SK-N-MC (cell line): Measurements from ENCODE around the gene AUNIP.
A peak's percentile ranks its signal among the peaks of the same experiment; 100 is the strongest.

ENCODE experiments used
- DNase-seq: peaks from one replicate; pipeline ENCODE4 v3.0.0-alpha.2; 2011; ENCODE audit warnings: low read depth, low spot score
- H3K27ac ChIP-seq: fragments of 200-600 bp; sonication (generic); 2 replicates; pipeline ENCODE4 v1.5.1; 2016; ENCODE audit warnings: mixed run types
- H3K36me3 ChIP-seq: fragments of 200-600 bp; sonication (generic); 2 replicates; pipeline ENCODE4 v1.6.1; 2017; ENCODE audit warnings: antibody characterized with exemption, low read length, mixed read lengths; ENCODE audit not compliant: insufficient read depth
- H3K4me3 ChIP-seq: fragments of 200-600 bp; sonication (generic); 2 replicates; pipeline ENCODE4 v1.5.1; 2016
- H3K9ac ChIP-seq: fragments of 200-600 bp; sonication (generic); 2 replicates; pipeline ENCODE4 v1.8.0; 2017; ENCODE audit warnings: mixed run types, mixed read lengths; ENCODE audit not compliant: insufficient read length
- H3K9me3 ChIP-seq: fragments of 200-600 bp; sonication (generic); 2 replicates; pipeline ENCODE4 v1.6.1; 2017; ENCODE audit warnings: low read depth, mild to moderate bottlenecking, antibody characterized with exemption, low read length, moderate library complexity, mixed read lengths
- EZH2 ChIP-seq: fragments of 200-600 bp; sonication (generic); IDR thresholded peaks from one replicate; pipeline ENCODE4 v1.6.1; 2017; ENCODE audit warnings: antibody characterized with exemption
- FOXP2 ChIP-seq: optimal IDR thresholded peaks from 2 replicates; pipeline ENCODE3; 2011; ENCODE audit warnings: mild to moderate bottlenecking, moderate library complexity; ENCODE audit not compliant: insufficient read depth; ENCODE audit errors: extremely low read length, control extremely low read depth
- POLR2AphosphoS5 ChIP-seq: IDR thresholded peaks from 2 replicates; pipeline ENCODE4 v1.6.1; 2012; ENCODE audit warnings: mild to moderate bottlenecking, low read depth, low read length, borderline replicate concordance

AUNIP gene

GRCh38 chr1:25903986-25904385 lies 44.7 kb upstream of the AUNIP start:
- no peak for DNase-seq
- no peak for TF ChIP-seq EZH2
- no peak for TF ChIP-seq POLR2AphosphoS5
- TF ChIP-seq FOXP2 = no peak
- H3K36me3 ChIP-seq = peaks cover 63% of the 10 kb centered on the region
- H3K27ac ChIP-seq = no peak overlapping the region
- peak overlapping the region; percentile 94 for H3K9ac ChIP-seq
- no peaks in the 10 kb centered on the region for H3K9me3 ChIP-seq
- H3K4me3 ChIP-seq = peak overlapping the region; percentile 99

- Histone ChIP-seq H3K9ac (peak overlapping the region; percentile 0), H3K27ac (peak overlapping the region; percentile 39; the same call in 1 of the 2 replicates), H3K36me3 (peaks cover 78% of the 10 kb centered on the region)
Observed at GRCh38 chr1:25902462-25902861, 43.2 kb upstream of the AUNIP start.

GRCh38 chr1:25900219-25900618 lies 41.0 kb upstream of the AUNIP start:
- Histone ChIP-seq H3K9ac (no peak overlapping the region), H3K4me3 (no peak overlapping the region), H3K36me3 (peaks cover 87% of the 10 kb centered on the region), H3K27ac (no peak overlapping the region), H3K9me3 (no peaks in the 10 kb centered on the region)
- TF ChIP-seq FOXP2 (no peak), EZH2 (no peak), POLR2AphosphoS5 (no peak)
- DNase-seq = no peak

More at GRCh38 chr1:25902462-25902861, 43.2 kb upstream of the AUNIP start:
- no peak for DNase-seq
- H3K9me3 ChIP-seq = no peaks in the 10 kb centered on the region
- peak overlapping the region; percentile 20 for H3K4me3 ChIP-seq
- TF ChIP-seq EZH2 (no peak), POLR2AphosphoS5 (no peak), FOXP2 (no peak)

DNA sequence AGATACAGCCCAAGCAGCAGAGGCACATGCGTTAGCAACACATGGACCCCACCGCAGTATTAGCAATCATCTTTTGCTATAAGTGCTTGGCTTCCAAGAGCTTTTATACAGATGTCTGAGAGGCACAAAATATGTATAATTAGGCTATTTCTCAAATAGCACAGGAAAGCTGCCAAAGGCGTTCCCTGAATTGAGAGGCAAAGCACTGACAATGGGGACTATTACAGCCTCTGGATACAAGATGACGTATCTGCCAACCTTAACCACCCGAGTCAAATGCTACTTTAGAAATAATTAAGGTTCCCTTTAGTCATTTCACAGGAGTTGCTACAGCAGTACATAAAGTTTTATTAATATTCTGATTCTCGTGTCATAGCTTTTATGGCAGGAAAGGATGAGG lies 40.5 kb upstream of the AUNIP start:
- Histone ChIP-seq H3K9ac (no peak overlapping the region), H3K36me3 (peaks cover 83% of the 10 kb centered on the region)

GRCh38 chr1:25898223-25899015 lies 39.2 kb upstream of the AUNIP start:
- TF ChIP-seq FOXP2 = no peak
- TF ChIP-seq POLR2AphosphoS5 = no peak; the same call in 1 of the 2 replicates
- TF ChIP-seq EZH2 = no peak
- H3K27ac ChIP-seq = peak overlapping the region; percentile 52
- no peaks in the 10 kb centered on the region for H3K9me3 ChIP-seq
- peaks cover 75% of the 10 kb centered on the region for H3K36me3 ChIP-seq
- H3K9ac ChIP-seq = no peak overlapping the region
- H3K4me3 ChIP-seq = no peak overlapping the region
- no peak for DNase-seq

More for the DNA sequence above, 40.5 kb upstream of the AUNIP start:
- no peak for TF ChIP-seq EZH2
- no peak for TF ChIP-seq FOXP2
- TF ChIP-seq POLR2AphosphoS5 = no peak
- H3K9me3 ChIP-seq = no peaks in the 10 kb centered on the region
- no peak for DNase-seq
- H3K4me3 ChIP-seq = no peak overlapping the region
- H3K27ac ChIP-seq = 0 out of 2 replicates have a peak overlapping the region, but pooled peaks have one; percentile 25

DNA sequence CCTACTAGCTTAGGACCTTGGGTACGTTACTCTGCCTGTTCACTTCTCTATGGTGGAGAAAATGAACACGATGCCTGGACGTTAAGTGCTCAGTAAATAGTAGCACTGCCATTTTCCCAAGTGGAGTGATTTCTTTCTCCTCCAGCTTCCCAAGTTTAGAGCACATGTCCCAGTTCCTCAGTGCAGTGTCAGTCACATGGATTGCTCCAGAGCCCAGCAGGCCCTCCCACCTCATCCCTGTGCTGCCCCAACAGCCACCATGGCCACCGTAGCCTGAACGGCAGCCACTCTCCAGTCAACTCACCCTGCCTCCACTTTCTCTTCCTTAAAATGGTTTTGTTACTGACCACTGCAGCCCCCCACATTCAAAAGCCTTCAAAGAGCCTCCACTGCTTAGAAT lies 38.5 kb upstream of the AUNIP start:
- DNase-seq = no peak
- TF ChIP-seq EZH2 (no peak), FOXP2 (no peak), POLR2AphosphoS5 (no peak; the same call in 1 of the 2 replicates)
- H3K9me3 ChIP-seq = no peaks in the 10 kb centered on the region
- peak overlapping the region; percentile 52 for H3K27ac ChIP-seq
- H3K4me3 ChIP-seq = no peak overlapping the region
- H3K36me3 ChIP-seq = peaks cover 69% of the 10 kb centered on the region
- H3K9ac ChIP-seq = no peak overlapping the region

DNA sequence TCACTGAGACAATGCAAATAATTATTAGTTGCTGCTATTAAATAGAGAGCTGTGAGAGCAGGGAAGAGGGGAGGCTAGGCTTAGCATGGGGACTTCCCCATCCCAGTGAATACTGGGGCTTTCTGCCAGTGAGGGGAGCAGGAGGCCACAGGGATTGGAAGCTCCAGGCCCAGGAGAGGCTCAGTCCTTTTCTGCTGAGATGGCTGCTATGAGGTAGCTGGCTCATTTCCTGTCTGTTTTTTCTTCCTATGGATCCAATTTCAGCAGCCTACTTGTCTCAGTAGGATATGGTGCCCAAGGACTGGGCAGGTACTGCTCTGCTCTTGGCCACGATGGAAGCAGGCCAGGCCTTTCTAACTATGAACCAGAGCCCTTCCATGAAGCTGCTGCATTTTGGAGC lies 37.0 kb upstream of the AUNIP start:
- Histone ChIP-seq H3K9me3 (no peaks in the 10 kb centered on the region), H3K27ac (peak overlapping the region; percentile 84), H3K36me3 (peaks cover 54% of the 10 kb centered on the region), H3K9ac (peak overlapping the region; percentile 14), H3K4me3 (no peak overlapping the region)
- TF ChIP-seq POLR2AphosphoS5 (no peak; the same call in 1 of the 2 replicates), FOXP2 (no peak), EZH2 (no peak)
- no peak for DNase-seq

DNA sequence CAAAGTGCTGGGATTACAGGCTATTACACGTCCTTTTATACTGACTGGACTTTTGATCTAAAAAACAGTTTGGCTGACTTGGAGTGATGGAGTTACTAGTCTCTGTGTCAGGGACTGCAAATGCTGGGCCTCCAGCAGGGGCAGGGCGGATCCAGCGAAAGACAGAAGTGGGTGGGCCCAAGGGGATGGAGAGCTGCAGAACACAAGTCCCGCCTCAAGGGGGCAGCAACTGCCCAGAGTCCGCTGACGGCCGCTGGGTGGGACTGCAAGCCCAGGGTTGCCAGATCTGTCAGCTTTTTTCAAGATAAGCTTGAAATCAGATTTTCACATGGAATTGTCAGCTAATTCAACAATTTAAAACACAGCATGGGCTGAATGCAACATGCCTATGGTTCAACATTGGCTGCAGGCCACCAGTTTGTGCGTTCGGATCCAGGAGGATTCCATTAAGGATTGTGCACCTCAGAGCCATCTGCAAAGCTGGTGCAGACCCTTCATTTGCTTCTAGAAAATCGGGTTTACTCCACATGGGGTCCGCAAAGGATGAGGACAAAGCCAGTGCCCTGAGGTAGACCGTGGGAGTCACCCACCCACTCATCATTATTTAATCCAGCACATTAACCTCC lies 36.2 kb upstream of the AUNIP start:
- TF ChIP-seq EZH2 (no peak), POLR2AphosphoS5 (no peak), FOXP2 (no peak)

More for the DNA sequence above, 36.2 kb upstream of the AUNIP start:
- H3K27ac ChIP-seq = peak overlapping the region; percentile 84
- H3K36me3 ChIP-seq = peaks cover 50% of the 10 kb centered on the region
- no peak overlapping the region for H3K9ac ChIP-seq
- no peak overlapping the region for H3K4me3 ChIP-seq
- H3K9me3 ChIP-seq = no peaks in the 10 kb centered on the region
- no peak for DNase-seq
